ENCODE results near the gene PNRC1. TPM values are rescaled to one million over a fixed set of nuclear protein-coding genes. Genes with fewer than 3 reads are reported as not detected.
A peak's percentile ranks its signal among the peaks of the same experiment; 100 is the strongest.

Gene PNRC1
- 81.0 TPM for total RNA-seq

DNA sequence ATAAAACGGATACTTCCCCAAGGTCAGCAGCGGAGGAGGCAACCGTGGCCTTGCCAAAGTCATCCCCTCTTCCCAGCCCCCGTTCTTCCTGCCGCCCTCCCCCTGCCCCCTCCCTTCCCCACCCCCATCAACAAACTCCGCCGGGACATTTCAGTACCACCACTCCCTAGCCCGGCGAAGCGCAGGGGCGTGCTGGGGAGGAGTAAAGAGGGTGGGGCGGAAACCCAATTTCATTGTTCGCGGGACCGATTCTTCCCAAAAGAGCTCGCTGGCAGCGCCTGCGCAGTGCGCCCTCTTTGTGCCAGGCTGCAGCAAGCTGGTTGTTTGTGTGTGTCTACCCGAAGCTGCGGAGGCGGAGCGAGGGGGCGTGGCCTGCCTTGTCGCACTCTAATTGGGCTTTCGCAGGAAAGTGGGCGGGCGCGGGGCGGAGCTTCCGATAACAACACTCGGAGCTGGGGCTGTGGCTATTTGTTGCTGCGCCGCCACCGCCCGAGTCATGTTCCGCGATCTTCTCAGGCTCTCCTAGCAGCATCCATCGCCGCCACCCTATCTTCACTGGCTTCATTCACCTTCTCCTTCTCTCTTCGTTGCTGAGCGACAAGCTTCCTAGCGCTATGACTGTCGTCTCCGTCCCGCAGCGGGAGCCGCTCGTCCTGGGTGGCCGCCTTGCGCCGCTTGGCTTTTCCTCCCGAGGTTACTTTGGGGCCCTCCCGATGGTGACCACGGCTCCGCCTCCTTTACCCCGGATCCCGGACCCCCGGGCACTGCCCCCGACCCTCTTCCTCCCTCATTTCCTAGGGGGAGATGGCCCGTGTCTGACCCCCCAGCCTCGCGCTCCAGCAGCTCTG, at the start of gene PNRC1:
Gene PNRC1, plus strand, starts transcription at position 471 of the 848 bp plus-strand sequence. Its CDS starts 144 bp downstream, at position 615.

DNA sequence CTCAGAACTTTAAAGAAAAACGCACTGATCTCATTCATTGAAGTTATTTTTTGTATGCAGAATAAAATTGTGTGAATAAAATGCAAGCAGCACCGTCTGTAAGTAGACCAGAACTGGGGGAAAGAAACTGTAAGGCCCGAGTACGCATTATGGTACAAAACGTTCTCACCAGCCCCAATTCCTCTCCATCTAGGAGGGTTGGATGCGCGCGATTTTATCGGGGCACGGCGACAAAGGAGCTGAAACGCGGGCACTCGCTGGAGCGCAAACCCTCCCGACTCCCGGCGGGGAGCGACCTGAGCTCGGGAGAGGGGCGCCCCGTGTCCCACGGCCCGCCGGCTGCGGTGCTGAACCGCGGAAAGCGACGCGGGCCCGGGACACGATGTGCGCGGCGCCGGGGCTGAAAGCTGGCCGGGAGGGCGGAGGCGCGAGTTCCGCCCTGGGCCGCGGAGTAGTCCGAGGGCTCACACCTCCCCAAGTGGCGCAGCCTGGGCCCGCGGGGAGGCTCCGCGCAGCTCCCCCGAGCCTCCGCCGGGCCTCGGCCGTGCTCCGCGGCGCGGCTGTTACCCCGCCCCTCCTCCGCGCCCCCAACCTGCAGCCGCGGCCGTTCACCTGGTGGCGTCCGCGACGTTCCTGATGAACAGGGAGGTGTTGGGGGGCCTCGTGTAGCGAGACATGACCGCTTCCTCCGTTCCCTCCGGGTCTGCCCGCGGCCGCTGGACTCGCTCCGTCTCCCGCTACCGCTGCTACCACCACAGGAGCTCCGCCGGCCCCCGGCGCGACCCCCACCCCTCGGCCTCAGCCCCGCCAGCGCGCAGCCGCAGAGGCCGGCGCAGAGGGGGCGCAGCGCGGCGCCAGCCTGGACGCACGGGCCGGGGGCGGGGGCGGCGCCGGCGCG, 36.9 kb downstream of the PNRC1 start, which contains the start of gene SRSF12:
Gene SRSF12, minus strand, starts transcription at position 861 of the 898 bp plus-strand sequence. Its CDS starts 184 bp downstream, at position 677.

Small RNAs within 50 kb of the gene (small RNA-seq; reads per million reads assigned to genes)
- not detected for gene RN7SL336P
- 0.41 reads per million, percentile 42 among the genes with 10 or more reads in this experiment for gene RNU2-61P

Other genes starting within 250 kb of the PNRC1 start
- 69.2 TPM for gene RNGTT, start 117.1 kb upstream of the PNRC1 start, total RNA-seq
- 45.0 TPM for gene SRSF12, start 37.3 kb downstream of the PNRC1 start, total RNA-seq
- gene PM20D2, start 65.3 kb downstream of the PNRC1 start, total RNA-seq, result 22.1 TPM
- gene GABRR1, start 136.6 kb downstream of the PNRC1 start, total RNA-seq, result 0.46 TPM
- gene GABRR2, start 234.5 kb downstream of the PNRC1 start, total RNA-seq, result not detected